H1 (cell line): ENCODE measurements around the gene LPCAT3.

Experiments
- EP300 ChIP-seq, 2 experiments: IDR thresholded peaks; 1 replicate in 1 of 2; 2 replicates in 1 of 2; pipeline ENCODE4 v1.6.1; 2011 to 2012; ENCODE audit warnings: low read depth in 2 of 2, low read length in 2 of 2, mild to moderate bottlenecking in 2 of 2, borderline replicate concordance in 1 of 2, inconsistent platforms in 1 of 2, moderate library complexity in 1 of 2
- USF2 ChIP-seq: IDR thresholded peaks from 2 replicates; pipeline ENCODE4 v1.6.1; 2011; ENCODE audit warnings: low read length, improper control_type of control experiment
- TF ChIP-seq, protein P1 (sequence below), 3 experiments: IDR thresholded peaks; 1 replicate in 2 of 3; 2 replicates in 1 of 3; pipeline versions ENCODE4 v1.5.1 to v1.6.1; 2011; ENCODE audit warnings: low read length in 3 of 3, mild to moderate bottlenecking in 3 of 3, inconsistent platforms in 2 of 3, low read depth in 1 of 3, moderate library complexity in 1 of 3; ENCODE audit not compliant: insufficient read depth in 1 of 3; ENCODE audit errors: control extremely low read depth in 1 of 3

DNA sequence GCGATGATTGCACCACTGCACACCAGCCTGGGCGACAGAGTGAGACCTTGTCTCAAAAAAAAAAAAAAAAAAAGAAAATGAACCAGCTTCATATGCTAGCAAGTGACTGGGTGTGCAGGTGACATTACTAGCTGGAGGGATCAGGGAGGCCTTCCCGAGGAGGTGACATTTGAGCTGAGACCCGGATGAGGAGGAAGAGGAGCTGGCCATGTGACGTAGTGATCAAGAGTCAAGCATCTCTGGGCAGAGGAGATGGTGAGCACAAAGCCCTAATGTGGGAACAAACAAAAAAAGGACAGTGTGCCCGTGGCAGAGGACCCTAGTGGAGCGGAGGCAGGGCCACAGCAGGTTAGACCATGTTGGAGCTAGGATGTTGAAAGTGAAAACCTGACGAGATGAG lies 70.7 kb downstream of the LPCAT3 start:
- TF ChIP-seq, protein P1, sequence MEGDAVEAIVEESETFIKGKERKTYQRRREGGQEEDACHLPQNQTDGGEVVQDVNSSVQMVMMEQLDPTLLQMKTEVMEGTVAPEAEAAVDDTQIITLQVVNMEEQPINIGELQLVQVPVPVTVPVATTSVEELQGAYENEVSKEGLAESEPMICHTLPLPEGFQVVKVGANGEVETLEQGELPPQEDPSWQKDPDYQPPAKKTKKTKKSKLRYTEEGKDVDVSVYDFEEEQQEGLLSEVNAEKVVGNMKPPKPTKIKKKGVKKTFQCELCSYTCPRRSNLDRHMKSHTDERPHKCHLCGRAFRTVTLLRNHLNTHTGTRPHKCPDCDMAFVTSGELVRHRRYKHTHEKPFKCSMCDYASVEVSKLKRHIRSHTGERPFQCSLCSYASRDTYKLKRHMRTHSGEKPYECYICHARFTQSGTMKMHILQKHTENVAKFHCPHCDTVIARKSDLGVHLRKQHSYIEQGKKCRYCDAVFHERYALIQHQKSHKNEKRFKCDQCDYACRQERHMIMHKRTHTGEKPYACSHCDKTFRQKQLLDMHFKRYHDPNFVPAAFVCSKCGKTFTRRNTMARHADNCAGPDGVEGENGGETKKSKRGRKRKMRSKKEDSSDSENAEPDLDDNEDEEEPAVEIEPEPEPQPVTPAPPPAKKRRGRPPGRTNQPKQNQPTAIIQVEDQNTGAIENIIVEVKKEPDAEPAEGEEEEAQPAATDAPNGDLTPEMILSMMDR (IDR thresholded peaks at IDR 0.05; ENCODE audit: control extremely low read depth in 1 of 3, insufficient read depth in 1 of 3, low read depth in 1 of 3, low read length in 3 of 3) = no peak
- no peak for TF ChIP-seq USF2
- TF ChIP-seq EP300 (IDR thresholded peaks at IDR 0.05; ENCODE audit: borderline replicate concordance in 1 of 2, low read depth in 2 of 2, low read length in 2 of 2) = no peak
